WTC11 (cell line): ENCODE data around the gene TRMU. TPM values are rescaled to one million over a fixed set of nuclear protein-coding genes. Genes with fewer than 3 reads are reported as not detected.
A peak's percentile ranks its signal among the peaks of the same experiment; 100 is the strongest.

ENCODE experiments used
- ATAC-seq: fragments of 200-7000 bp; cut with Tn5 transposase; 2 replicates; pipeline ENCODE4 v1.10.0; 2021; ENCODE audit warnings: mild to moderate bottlenecking, moderate library complexity
- CTCF ChIA-PET: fragments of 300-600 bp; sonication (Branson Sonifier 250); formaldehyde crosslinking; loops from one replicate; lab custom pipeline; 2021; ENCODE audit warnings: antibody characterized with exemption; lab: Charles Lee
- POLR2A ChIA-PET: fragments of 350-600 bp; sonication (Branson Sonifier 250); formaldehyde crosslinking; loops from one replicate; lab custom pipeline; 2021; ENCODE audit warnings: antibody characterized with exemption; lab: Charles Lee
- DNase-seq: peaks from one replicate; pipeline ENCODE4 v3.0.0; 2021; ENCODE audit warnings: low spot score
- H3K27ac Mint-ChIP-seq: 2 replicates; pipeline ENCODE4 v1.8.0; 2021; ENCODE audit warnings: mixed read lengths
- H3K27me3 Mint-ChIP-seq: 2 replicates; pipeline ENCODE4 v1.8.0; 2021; ENCODE audit warnings: low read depth, mild to moderate bottlenecking, moderate library complexity, mixed read lengths
- H3K36me3 Mint-ChIP-seq: 2 replicates; pipeline ENCODE4 v1.8.0; 2021; ENCODE audit warnings: mixed read lengths
- H3K4me1 Mint-ChIP-seq: 2 replicates; pipeline ENCODE4 v1.8.0; 2022; ENCODE audit warnings: mixed read lengths
- H3K4me3 Mint-ChIP-seq: 2 replicates; pipeline ENCODE4 v1.8.0; 2021; ENCODE audit warnings: mild to moderate bottlenecking, moderate library complexity, mixed read lengths
- H3K9me3 Mint-ChIP-seq: 2 replicates; pipeline ENCODE4 v1.8.0; 2021; ENCODE audit warnings: mixed read lengths
- ARID4B ChIP-seq: sonication (generic); formaldehyde crosslinking; IDR thresholded peaks from 2 replicates; pipeline ENCODE4 v1.8.0; 2023; ENCODE audit warnings: missing genetic modification reagents, mild to moderate bottlenecking, borderline replicate concordance
- CTCF ChIP-seq: fragments of 200-600 bp; IDR thresholded peaks from 2 replicates; pipeline ENCODE4 v1.8.0; 2022; ENCODE audit warnings: antibody characterized with exemption
- GTF2I ChIP-seq: fragments of 250-450 bp; sonication (Bioruptor Pico); conservative IDR thresholded peaks from 2 replicates; pipeline ENCODE4 v1.4.0; 2021; ENCODE audit warnings: mild to moderate bottlenecking
- HMGA2 ChIP-seq: fragments of 250-450 bp; sonication (Bioruptor Pico); IDR thresholded peaks from 2 replicates; pipeline ENCODE4 v1.4.0; 2021; ENCODE audit warnings: mild to moderate bottlenecking, moderate library complexity
- MYBL2 ChIP-seq: sonication (generic); formaldehyde crosslinking; IDR thresholded peaks from 2 replicates; pipeline ENCODE4 v1.8.1; 2023; ENCODE audit warnings: mild to moderate bottlenecking, moderate library complexity, missing genetic modification reagents
- ZBTB43 ChIP-seq: sonication (generic); formaldehyde crosslinking; IDR thresholded peaks from 2 replicates; pipeline ENCODE4 v1.8.1; 2023; ENCODE audit warnings: mild to moderate bottlenecking, missing genetic modification reagents
- ZMAT4 ChIP-seq: fragments of 250-450 bp; sonication (Bioruptor Pico); IDR thresholded peaks from 2 replicates; pipeline ENCODE4 v1.9.0; 2021; ENCODE audit warnings: mild to moderate bottlenecking
- ZNF121 ChIP-seq: sonication (generic); formaldehyde crosslinking; IDR thresholded peaks from 2 replicates; pipeline ENCODE4 v1.8.0; 2023; ENCODE audit warnings: missing genetic modification reagents
- ZNF423 ChIP-seq: fragments of 250-450 bp; sonication (Bioruptor Pico); IDR thresholded peaks from 2 replicates; pipeline ENCODE4 v2.1.2; 2022; ENCODE audit warnings: mild to moderate bottlenecking, moderate library complexity
- total RNA-seq: library from RNA; stranded (reverse); gene quantifications from 3 replicates; pipeline ENCODE4 v1.2.3, GENCODE V29; 2021
- TF ChIP-seq, protein P1 (sequence below): sonication (generic); formaldehyde crosslinking; IDR thresholded peaks from 2 replicates; pipeline ENCODE4 v1.8.0; 2022; ENCODE audit warnings: mild to moderate bottlenecking, missing genetic modification reagents
- TF ChIP-seq, protein P2 (sequence below): fragments of 250-450 bp; sonication (Bioruptor Pico); IDR thresholded peaks from 2 replicates; pipeline ENCODE4 v1.9.0; 2021; ENCODE audit warnings: mild to moderate bottlenecking

TRMU gene
- total RNA-seq, 1 experiment from 2014 or later, result 103 TPM

DNA sequence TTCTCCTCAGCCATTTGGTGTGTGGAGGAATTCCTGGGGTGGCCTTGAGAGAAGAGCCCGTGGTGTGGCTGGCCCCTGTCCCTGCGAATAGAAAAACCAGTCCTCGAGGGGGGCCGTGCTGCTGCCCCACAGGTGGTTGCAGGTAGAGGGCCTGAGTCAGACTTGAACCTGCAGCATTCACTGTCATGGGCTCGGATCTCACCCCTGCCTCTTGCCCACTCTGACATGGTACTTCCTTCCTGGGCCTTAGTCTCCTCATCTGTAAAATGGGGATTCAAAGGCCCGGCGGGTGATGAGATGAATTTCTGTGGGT, 19.4 kb downstream of the TRMU start:
- H3K4me1 Mint-ChIP-seq, result no peaks in the 10 kb centered on the region
- CTCF ChIA-PET, result interaction anchor here (0.6 to 3.1 kb wide), 12 partner anchors 12 to 349 kb away, joined by 3 to 34 read pairs (median 4); no protein-coding TSS in a partner anchor
- H3K27ac Mint-ChIP-seq, result no peak overlapping the region
- peaks cover 32% of the 10 kb centered on the region for H3K36me3 Mint-ChIP-seq
- no peak overlapping the region for H3K4me3 Mint-ChIP-seq
- ATAC-seq, result no peak
- POLR2A ChIA-PET, result interaction anchor here (1.4 kb wide), 1 partner anchor 13 kb away, joined by 4 read pairs; no protein-coding TSS in a partner anchor
- H3K9me3 Mint-ChIP-seq, result no peaks in the 10 kb centered on the region
- TF ChIP-seq, protein P1, sequence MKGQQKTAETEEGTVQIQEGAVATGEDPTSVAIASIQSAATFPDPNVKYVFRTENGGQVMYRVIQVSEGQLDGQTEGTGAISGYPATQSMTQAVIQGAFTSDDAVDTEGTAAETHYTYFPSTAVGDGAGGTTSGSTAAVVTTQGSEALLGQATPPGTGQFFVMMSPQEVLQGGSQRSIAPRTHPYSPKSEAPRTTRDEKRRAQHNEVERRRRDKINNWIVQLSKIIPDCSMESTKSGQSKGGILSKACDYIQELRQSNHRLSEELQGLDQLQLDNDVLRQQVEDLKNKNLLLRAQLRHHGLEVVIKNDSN, result no peak
- TF ChIP-seq, protein P2, sequence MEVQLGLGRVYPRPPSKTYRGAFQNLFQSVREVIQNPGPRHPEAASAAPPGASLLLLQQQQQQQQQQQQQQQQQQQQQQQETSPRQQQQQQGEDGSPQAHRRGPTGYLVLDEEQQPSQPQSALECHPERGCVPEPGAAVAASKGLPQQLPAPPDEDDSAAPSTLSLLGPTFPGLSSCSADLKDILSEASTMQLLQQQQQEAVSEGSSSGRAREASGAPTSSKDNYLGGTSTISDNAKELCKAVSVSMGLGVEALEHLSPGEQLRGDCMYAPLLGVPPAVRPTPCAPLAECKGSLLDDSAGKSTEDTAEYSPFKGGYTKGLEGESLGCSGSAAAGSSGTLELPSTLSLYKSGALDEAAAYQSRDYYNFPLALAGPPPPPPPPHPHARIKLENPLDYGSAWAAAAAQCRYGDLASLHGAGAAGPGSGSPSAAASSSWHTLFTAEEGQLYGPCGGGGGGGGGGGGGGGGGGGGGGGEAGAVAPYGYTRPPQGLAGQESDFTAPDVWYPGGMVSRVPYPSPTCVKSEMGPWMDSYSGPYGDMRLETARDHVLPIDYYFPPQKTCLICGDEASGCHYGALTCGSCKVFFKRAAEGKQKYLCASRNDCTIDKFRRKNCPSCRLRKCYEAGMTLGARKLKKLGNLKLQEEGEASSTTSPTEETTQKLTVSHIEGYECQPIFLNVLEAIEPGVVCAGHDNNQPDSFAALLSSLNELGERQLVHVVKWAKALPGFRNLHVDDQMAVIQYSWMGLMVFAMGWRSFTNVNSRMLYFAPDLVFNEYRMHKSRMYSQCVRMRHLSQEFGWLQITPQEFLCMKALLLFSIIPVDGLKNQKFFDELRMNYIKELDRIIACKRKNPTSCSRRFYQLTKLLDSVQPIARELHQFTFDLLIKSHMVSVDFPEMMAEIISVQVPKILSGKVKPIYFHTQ (CRISPR knock-in tag), result no peak
- TF ChIP-seq ZMAT4 (CRISPR knock-in tag) (no peak), GTF2I (no peak), ARID4B (no peak), ZBTB43 (CRISPR knock-in tag) (no peak)
- TF ChIP-seq, all 79 proteins: peak for 0
- H3K27me3 Mint-ChIP-seq, result no peaks in the 10 kb centered on the region
- no peak for DNase-seq

- H3K27ac Mint-ChIP-seq, result no peak overlapping the region
- DNase-seq, result peak; percentile 92
- no peaks in the 10 kb centered on the region for H3K4me1 Mint-ChIP-seq
These were observed 20.0 kb downstream of the TRMU start for GRCh38 chr22:46355369-46355995.

More at GRCh38 chr22:46355369-46355995, 20.0 kb downstream of the TRMU start:
- H3K4me3 Mint-ChIP-seq, result no peak overlapping the region
- TF ChIP-seq ZNF423 (CRISPR knock-in tag), result peak; percentile 53
- no peak for TF ChIP-seq MYBL2 (CRISPR knock-in tag)
- TF ChIP-seq ZNF121 (CRISPR knock-in tag), result 0 out of 2 replicates have a peak, but pooled peaks have one; percentile 31
- no peak for TF ChIP-seq HMGA2 (CRISPR knock-in tag)
- TF ChIP-seq, protein P1, result no peak
- TF ChIP-seq CTCF, result peak; percentile 82
- TF ChIP-seq, all 79 proteins: peak for 3
- Mint-ChIP-seq H3K36me3 (peaks cover 34% of the 10 kb centered on the region), H3K27me3 (no peaks in the 10 kb centered on the region), H3K9me3 (peaks cover 5% of the 10 kb centered on the region; the same call in 1 of the 2 replicates)
- POLR2A ChIA-PET, result interaction anchor here (1.4 kb wide), 1 partner anchor 12 kb away, joined by 4 read pairs; no protein-coding TSS in a partner anchor
- peak; percentile 82 for ATAC-seq
- CTCF ChIA-PET, result interaction anchor here (0.6 to 2.5 kb wide), 12 partner anchors 11 to 349 kb away, joined by 3 to 34 read pairs (median 4); no protein-coding TSS in a partner anchor
